Loucy (cell line): Measurements from ENCODE around the gene LMF1.

Source experiments
- EZH2phosphoT487 ChIP-seq: fragments of 200-600 bp; IDR thresholded peaks from 2 replicates; pipeline ENCODE4 v1.6.1; 2018; ENCODE audit warnings: antibody characterized with exemption, mild to moderate bottlenecking, moderate library complexity, borderline replicate concordance
- TF ChIP-seq, protein P1 (sequence below): fragments of 200-600 bp; sonication (generic); conservative IDR thresholded peaks from 2 replicates; pipeline ENCODE4 v1.5.1; 2014; ENCODE audit warnings: mild to moderate bottlenecking, antibody characterized with exemption, low read length

DNA sequence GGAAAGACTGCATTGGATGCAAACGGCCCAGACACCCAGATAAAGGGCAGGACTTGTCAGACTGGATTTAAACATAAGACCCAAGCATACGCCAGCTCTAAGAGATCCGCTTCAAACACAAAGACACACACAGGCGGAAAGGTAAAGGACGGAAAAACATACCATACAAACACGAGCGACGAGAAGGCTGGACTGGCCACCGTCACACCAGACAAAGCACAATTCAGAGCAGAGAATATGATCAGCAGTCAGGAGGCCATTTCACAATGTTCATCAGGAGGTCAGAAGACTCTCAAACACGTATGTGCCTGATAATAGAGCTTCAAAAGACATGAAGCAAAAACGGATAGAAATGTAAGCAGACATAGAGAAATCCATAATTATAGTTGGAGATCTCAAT lies 85.4 kb downstream of the LMF1 start:
- TF ChIP-seq, protein P1, sequence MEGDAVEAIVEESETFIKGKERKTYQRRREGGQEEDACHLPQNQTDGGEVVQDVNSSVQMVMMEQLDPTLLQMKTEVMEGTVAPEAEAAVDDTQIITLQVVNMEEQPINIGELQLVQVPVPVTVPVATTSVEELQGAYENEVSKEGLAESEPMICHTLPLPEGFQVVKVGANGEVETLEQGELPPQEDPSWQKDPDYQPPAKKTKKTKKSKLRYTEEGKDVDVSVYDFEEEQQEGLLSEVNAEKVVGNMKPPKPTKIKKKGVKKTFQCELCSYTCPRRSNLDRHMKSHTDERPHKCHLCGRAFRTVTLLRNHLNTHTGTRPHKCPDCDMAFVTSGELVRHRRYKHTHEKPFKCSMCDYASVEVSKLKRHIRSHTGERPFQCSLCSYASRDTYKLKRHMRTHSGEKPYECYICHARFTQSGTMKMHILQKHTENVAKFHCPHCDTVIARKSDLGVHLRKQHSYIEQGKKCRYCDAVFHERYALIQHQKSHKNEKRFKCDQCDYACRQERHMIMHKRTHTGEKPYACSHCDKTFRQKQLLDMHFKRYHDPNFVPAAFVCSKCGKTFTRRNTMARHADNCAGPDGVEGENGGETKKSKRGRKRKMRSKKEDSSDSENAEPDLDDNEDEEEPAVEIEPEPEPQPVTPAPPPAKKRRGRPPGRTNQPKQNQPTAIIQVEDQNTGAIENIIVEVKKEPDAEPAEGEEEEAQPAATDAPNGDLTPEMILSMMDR: no peak
- TF ChIP-seq EZH2phosphoT487: no peak
